K562 (cell line): Measurements from ENCODE around the gene KNOP1. TPM values are rescaled to one million over a fixed set of nuclear protein-coding genes. Genes with fewer than 3 reads are reported as not detected.
A peak's percentile ranks its signal among the peaks of the same experiment; 100 is the strongest.

ENCODE experiments used
- HDAC3 ChIP-seq: fragments of 450-650 bp; IDR thresholded peaks from 2 replicates; pipeline ENCODE4 v1.6.1; 2018; ENCODE audit warnings: borderline replicate concordance, mild to moderate bottlenecking, moderate library complexity; ENCODE audit not compliant: partially characterized antibody
- MEF2D ChIP-seq: conservative IDR thresholded peaks from 2 replicates; pipeline ENCODE4 v1.6.1; 2016; ENCODE audit warnings: low read depth, missing genetic modification characterization, missing compliant biosample characterization
- RCOR1 ChIP-seq, 2 experiments: IDR thresholded peaks; 2 replicates each; pipeline ENCODE4 v1.6.1; 2012; ENCODE audit warnings: low read depth in 2 of 2, low read length in 2 of 2, borderline replicate concordance in 1 of 2, improper control_type of control experiment in 1 of 2
- RREB1 ChIP-seq: fragments of 250-450 bp; sonication (Bioruptor Pico); IDR thresholded peaks from 2 replicates; pipeline ENCODE4 v1.4.0; 2020
- RUNX1 ChIP-seq: sonication (generic); IDR thresholded peaks from 2 replicates; pipeline ENCODE4 v1.6.1; 2016; ENCODE audit warnings: antibody characterized with exemption, low read depth
- ZHX1 ChIP-seq: fragments of 150-350 bp; conservative IDR thresholded peaks from 2 replicates; pipeline ENCODE4 v1.6.1; 2014; ENCODE audit warnings: low read length
- ZNF12 ChIP-seq: sonication (generic); formaldehyde crosslinking; IDR thresholded peaks from 2 replicates; pipeline ENCODE4 v1.4.0; 2020; ENCODE audit warnings: mild to moderate bottlenecking, missing genetic modification reagents
- polyA plus RNA-seq, 8 experiments: library from polyadenylated mRNA; depleted of rRNA in 4 of 8; stranded (reverse) in 5 of 8; unstranded in 3 of 8; fragments of >200 nt; fragmentation: Nextera tagmentation in 2 of 8; fragmentation: Illumina TruSeq in 1 of 8; extraction: Ambion mirVana in 2 of 8; extraction: Trizol in 1 of 8; gene quantifications; 2 replicates each; pipeline versions ENCODE4 v1.2.1 to v1.2.3, GENCODE V29; 2011 to 2014; ENCODE audit warnings: inconsistent platforms in 1 of 8, missing spikeins in 1 of 8
- total RNA-seq, 7 experiments: library from RNA; depleted of rRNA in 6 of 7; stranded (reverse); fragments of >200 nt in 6 of 7; fragmentation: Illumina TruSeq in 2 of 7; extraction: Trizol in 2 of 7; gene quantifications; 2 replicates each; pipeline versions ENCODE4 v1.2.1 to v1.2.3, GENCODE V29; 2011 to 2021; ENCODE audit warnings: low replicate concordance in 1 of 7
- TF ChIP-seq, protein P1 (sequence below): fragments of 450-650 bp; IDR thresholded peaks from 2 replicates; pipeline ENCODE4 v1.6.1; 2016; ENCODE audit warnings: low read depth

KNOP1 gene
- total and polyA plus RNA-seq, 9 of the 15 experiments (the other 6 are each of a cell fraction or from before 2014, with no cell fraction given), result 22.4 to 57.6 (median 39.3) TPM

- TF ChIP-seq RREB1 (CRISPR knock-in tag) (no peak), ZHX1 (peak; percentile 100), MEF2D (no peak), ZNF12 (CRISPR knock-in tag) (no peak), RCOR1 (IDR thresholded peaks at IDR 0.05; ENCODE audit: borderline replicate concordance in 1 of 2, low read depth in 2 of 2, low read length in 2 of 2) (no peak; a peak in 1 of 4 replicates), RUNX1 (no peak), HDAC3 (no peak)
- TF ChIP-seq, protein P1, sequence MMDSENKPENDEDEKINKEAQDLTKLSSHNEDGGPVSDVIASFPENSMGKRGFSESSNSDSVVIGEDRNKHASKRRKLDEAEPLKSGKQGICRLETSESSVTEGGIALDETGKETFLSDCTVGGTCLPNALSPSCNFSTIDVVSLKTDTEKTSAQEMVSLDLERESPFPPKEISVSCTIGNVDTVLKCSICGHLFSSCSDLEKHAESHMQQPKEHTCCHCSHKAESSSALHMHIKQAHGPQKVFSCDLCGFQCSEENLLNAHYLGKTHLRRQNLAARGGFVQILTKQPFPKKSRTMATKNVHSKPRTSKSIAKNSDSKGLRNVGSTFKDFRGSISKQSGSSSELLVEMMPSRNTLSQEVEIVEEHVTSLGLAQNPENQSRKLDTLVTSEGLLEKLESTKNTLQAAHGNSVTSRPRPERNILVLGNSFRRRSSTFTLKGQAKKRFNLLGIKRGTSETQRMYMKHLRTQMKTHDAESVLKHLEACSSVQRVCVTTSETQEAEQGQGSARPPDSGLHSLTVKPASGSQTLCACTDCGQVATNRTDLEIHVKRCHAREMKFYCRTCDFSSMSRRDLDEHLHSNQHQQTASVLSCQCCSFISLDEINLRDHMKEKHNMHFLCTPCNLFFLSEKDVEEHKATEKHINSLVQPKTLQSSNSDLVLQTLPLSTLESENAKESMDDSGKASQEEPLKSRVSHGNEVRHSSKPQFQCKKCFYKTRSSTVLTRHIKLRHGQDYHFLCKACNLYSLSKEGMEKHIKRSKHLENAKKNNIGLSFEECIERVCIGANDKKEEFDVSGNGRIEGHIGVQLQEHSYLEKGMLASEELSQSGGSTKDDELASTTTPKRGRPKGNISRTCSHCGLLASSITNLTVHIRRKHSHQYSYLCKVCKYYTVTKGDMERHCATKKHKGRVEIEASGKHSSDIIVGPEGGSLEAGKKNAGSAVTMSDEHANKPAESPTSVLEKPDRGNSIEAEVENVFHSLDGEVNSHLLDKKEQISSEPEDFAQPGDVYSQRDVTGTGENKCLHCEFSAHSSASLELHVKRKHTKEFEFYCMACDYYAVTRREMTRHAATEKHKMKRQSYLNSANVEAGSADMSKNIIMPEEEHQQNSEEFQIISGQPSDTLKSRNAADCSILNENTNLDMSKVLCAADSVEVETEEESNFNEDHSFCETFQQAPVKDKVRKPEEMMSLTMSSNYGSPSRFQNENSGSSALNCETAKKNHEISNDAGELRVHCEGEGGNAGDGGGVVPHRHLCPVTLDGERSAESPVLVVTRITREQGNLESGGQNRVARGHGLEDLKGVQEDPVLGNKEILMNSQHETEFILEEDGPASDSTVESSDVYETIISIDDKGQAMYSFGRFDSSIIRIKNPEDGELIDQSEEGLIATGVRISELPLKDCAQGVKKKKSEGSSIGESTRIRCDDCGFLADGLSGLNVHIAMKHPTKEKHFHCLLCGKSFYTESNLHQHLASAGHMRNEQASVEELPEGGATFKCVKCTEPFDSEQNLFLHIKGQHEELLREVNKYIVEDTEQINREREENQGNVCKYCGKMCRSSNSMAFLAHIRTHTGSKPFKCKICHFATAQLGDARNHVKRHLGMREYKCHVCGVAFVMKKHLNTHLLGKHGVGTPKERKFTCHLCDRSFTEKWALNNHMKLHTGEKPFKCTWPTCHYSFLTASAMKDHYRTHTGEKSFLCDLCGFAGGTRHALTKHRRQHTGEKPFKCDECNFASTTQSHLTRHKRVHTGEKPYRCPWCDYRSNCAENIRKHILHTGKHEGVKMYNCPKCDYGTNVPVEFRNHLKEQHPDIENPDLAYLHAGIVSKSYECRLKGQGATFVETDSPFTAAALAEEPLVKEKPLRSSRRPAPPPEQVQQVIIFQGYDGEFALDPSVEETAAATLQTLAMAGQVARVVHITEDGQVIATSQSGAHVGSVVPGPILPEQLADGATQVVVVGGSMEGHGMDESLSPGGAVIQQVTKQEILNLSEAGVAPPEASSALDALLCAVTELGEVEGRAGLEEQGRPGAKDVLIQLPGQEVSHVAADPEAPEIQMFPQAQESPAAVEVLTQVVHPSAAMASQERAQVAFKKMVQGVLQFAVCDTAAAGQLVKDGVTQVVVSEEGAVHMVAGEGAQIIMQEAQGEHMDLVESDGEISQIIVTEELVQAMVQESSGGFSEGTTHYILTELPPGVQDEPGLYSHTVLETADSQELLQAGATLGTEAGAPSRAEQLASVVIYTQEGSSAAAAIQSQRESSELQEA, result no peak
These were observed at the start of gene KNOP1, which contains the start of gene IQCK (continued) for GRCh38 chr16:19717741-19718623.
